Measurements from ENCODE around the gene OGG1.

DNA sequence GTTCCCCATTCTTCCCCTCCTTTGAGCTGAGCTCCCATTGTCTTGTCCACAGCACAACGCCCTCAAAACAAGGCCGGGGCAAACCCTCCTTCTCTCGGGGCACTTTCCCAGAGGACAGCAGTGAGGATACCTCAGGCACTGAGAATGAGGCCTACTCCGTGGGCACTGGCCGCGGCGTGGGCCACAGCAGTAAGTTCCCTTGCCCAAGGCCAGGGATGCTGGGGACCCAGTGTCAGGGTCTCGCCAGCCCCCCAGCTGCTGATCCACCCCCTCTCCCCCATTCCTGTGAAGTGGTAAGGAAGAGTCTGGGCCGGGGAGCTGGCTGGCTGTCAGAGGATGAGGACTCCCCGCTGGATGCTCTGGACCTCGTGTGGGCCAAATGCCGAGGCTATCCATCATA is 4.2 kb upstream of the OGG1 start:
- TF ChIP-seq EZH2 (IDR thresholded peaks at IDR 0.05; ENCODE audit: insufficient read depth, poor library complexity, severe bottlenecking) (no peak), EZH2phosphoT487 (IDR thresholded peaks at IDR 0.05; ENCODE audit: insufficient read depth, low read depth) (no peak)
